NCI-H526 (cell line): ENCODE results near the gene MESP2.

ENCODE experiments used
- DNase-seq, 2 experiments: peaks; one replicate each; lab custom pipeline; 2025; lab: John Stamatoyannopoulos, UW

Gene MESP2

DNA sequence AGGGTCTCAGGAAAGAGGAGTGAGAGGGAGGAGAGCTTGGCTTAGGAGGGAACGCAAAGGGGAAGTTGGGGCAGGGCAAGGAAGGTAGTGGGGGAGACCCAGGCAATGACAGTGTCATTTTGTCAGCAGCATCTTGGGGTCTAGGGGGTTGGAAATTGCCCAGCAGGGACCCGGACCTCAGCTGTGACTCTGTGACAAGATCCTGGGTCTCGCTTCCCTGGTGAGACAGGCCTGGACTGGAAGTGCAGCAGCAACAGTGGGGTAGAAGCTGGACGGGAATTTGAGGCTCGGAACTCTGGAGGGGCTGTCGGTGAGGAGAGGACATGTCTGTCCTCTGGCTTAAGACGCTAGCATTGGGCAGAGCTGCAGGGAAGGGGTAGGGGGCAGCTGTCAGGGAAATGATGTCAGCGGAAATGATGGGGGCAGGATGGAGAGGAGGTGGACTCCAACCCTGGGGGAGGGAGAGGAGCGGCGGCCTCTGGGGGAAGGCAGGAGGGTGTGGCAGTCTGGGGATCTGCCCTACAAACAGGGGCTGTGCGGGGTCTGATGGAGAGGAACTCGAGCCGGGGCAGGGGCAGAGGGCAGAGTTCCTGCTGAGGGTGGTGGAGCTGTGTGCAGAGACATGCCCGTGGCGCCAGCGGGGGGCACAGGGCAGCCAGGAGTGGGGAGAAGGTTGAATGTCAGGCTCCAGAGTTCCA lies 26.2 kb downstream of the MESP2 start:
- DNase-seq: no peak

GRCh38 chr15:89802986-89803824 lies 27.1 kb downstream of the MESP2 start:
- DNase-seq: no peak

DNA sequence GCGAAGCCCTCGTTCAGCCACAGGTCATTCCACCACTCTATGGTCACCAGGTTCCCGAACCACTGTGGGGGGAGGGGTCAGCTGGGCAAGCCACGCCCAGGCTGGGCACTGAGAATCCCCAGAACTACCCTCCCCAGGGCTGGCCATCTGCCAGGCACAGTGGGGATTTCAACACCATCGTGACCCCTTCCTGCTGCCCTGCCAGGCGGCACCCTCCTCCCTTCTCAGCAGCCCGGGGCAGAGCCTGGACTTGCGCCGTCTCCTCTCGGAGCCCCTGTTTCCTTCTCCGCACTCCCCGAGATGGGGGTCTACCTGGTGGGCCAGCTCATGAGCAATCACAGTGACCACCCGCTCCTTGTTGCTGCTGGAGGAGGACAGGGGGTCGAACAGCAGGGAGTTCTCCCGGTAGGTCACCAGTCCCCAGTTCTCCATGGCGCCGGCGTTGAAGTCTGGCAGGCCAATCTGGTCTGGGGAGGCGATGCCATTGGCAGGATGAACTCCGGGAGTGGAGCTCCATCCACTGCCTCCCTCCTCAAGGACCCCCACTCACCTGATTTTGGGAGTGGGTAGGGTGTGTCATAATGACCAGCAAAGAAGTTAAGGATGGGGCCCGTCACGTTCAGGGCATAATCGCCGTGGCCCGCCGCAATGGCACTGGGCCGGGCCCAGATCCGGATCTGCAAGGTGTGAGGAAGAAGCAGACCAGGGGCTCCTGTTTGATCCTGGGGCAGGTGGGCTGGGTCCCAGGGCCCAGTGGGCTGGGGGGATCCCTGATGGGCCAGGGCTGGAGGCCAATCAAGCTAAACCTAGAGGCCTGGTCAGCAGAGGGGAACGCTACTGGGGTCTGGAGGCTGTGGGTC lies 28.0 kb downstream of the MESP2 start:
- no peak for DNase-seq

DNA sequence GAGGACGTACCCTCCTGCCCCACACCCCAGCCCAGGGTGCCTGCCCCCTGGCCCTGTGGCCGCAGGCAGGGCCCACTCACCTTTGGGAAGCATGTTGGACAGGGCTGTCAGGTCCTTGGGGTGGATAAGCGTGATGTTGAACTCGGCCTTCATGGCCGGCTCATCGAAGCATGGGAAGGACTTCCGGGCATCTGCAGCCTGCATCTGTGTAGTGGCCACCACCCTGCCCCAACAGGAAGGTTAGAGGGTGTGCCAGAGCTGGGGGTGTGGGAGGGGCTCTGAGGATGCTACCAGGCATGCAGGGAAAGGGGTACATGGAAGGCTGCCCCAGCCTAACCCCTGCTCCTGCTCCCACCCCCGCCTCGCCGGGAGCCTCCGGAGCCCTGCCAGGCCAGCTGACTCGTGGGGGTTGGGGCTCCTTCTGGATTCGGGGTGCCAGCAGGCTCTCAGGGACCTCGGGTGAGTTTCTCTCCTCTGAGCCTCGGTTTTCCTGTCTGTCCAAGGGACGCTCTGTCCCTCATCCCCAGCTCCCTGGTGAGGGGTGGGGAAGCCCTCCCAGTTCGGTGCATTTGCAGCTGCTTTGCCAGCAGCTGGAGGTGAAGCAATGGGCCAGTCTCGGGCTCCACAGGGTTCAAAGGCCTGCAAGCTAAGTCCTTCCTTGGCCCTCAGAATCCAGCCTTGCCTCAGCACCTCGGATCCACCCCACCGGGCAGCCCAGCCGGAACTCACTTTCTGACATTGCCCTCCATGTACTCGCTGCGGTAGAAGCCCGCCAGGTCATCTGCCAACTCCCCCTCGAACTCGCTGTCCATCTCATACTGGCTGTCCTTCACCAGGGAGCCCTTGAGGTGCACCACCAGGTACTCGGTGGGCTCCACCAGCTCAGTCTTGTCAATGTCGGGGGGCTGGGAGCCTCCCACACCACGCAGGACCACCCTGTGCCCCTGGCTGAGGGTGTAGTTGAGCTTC lies 29.4 kb downstream of the MESP2 start:
- DNase-seq: no peak

- no peak for DNase-seq
These were observed 30.1 kb downstream of the MESP2 start for GRCh38 chr15:89806210-89806558.

GRCh38 chr15:89806559-89807550 lies 30.7 kb downstream of the MESP2 start:
- DNase-seq: no peak

DNA sequence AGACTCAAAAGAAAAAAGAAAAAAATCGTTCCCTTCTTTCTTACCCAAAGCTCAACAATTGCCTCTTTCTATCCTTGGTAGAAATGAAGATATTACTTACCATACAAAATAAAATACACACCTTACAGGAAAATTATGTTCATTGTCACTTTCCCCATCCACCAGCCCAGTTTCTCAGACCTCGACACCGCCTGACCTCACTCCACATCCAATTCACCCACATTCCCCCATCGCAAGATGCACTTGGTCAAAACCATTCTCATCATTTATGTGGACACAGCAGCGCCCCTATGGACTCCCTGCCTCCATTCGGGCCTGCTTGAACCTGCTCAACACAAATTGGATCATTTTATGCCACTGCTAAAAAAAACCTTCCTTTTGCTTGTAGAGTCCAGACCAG lies 31.6 kb downstream of the MESP2 start:
- DNase-seq: no peak

- DNase-seq: no peak
These were observed 32.2 kb downstream of the MESP2 start for GRCh38 chr15:89808160-89808870.

- DNase-seq: no peak
These were observed 33.1 kb downstream of the MESP2 start for GRCh38 chr15:89809093-89809786.

GRCh38 chr15:89809787-89810148 lies 33.6 kb downstream of the MESP2 start:
- no peak for DNase-seq

- DNase-seq: no peak
These were observed 34.7 kb downstream of the MESP2 start for GRCh38 chr15:89810837-89811236.

DNA sequence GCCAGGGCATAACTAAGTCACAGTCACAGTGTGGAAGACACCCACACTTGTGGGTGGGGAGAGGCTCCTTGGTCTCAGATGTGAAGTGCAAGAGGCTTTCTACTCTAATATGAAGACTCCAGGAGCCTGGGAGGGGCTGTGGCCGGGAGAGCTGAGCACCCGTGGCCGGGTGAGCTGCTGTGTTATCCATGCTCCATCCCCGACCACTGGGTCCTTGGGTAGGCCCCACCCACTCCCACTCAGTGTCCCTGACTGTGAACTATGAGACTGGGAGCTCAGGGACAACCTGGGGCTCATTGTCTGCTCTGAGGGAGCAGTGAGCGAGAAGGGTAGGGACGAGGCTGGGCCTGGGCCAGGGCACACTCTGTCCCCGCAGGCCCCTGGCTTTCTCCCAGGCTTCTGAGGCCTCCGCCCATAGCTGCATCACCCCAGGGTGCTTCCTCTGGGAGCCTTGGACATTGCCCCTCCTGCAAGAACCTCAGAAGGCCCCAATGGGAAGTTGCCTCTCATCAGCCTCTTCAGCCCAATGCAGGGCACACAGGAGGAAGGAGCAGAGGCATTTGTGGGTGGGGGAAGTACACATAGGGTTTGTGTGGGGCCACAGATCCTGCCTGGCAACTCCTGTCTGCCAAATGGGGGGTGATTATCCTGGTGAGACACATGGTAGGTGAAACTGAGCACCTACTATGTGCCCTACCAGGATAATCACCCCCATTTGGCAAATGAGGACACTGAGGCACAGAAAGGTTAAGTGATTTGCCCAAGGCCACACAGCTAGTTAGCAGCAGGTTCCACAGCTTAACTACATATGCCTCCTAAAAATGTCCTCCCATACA lies 36.1 kb downstream of the MESP2 start:
- no peak for DNase-seq

- no peak for DNase-seq
These were observed 36.8 kb downstream of the MESP2 start for GRCh38 chr15:89812847-89813320.

DNA sequence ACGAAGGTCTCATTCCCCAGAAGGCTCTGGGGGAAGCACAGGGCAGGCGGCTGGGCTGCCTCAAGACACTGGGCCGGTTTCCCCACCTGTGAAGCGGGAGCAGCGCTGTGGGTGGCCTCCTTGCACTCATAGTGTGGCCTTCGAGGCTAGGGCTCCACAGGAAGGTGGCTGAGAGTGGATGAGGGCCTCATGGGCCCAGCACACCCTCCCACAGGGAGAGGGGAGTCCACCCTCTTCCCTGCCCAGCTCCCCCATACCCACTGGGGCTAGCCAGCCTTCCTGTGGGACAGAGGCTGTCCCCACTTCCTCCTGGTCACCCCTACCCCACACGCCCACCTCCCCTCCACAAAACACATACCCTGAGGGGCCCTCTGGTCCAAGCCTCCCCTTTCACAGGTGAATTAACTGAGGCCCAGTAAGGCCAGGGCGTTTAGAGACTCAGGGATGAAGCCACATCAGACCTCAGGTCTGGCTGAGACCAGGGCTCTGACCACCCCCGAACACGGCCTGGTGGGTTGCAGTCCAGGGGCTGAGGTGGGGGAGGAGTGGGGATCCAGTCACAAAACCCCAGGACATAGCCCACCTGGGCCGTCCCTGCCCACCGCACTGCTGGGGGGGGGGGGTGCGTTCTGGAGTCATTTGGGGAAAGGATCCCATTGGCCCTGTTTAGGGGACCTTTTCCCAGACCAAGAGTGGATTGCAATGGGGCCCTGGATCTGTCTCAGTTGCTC lies 37.4 kb downstream of the MESP2 start:
- DNase-seq: no peak

DNA sequence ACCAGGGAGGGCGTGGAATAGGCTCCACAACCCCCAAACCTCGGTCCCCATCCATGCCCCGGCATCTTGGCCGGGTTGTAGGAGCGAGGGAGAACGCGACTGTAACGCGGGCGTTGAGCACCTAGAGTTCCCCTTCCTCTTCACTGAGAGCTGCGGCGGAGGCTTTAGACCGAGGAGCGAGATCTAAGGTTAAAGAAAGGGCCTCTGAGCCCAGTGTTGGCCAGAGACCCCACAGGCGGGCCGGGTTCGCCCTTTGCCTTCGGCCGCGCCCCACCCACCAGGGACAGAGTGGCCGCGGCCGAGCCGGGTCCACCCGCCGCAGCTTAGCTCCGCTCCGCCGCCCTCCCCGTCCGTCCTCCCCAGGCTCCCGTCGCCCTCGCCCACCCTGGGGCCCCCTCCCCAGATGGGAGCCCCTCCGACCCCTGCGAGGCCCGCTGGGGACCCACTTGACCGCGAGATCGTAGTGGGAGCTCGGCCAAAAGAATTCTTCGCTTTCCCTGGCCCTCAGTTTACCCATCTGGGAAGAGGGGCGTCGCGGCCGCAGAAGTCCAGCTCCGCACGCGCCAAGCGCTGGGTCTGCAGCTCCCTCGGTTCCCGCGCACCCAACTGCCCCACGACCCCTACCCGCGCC lies 38.1 kb downstream of the MESP2 start:
- DNase-seq: no peak

DNA sequence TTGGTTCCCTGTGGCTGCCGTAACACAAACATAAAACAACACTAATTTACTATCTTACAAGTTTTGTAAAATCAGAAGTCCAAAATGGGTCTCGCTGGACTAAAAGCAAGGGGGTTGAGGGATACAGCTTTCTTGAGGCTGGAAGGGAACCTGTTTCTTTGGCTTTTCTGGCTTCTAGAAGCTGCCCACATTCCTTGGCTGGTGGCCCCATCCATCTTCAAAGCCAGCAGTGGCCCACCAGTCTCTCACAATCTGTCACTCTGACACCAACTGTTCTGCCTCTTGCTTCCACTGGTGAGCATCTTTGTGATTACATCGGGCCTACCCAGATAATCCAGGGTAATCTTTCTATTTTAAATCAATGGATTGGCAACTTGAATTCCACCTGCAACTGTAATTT lies 39.6 kb downstream of the MESP2 start:
- DNase-seq: no peak
